Measurements from ENCODE around the gene KIRREL3.

Gene KIRREL3

GRCh38 chr11:126901783-126902182, 98.8 kb downstream of the KIRREL3 start:
- H3K79me1 ChIP-seq (ENCODE audit: low read length) = no peaks in the 10 kb centered on the region
- H3K56ac ChIP-seq (ENCODE audit: low read length) = no peak overlapping the region
- no peak overlapping the region for H3K4me2 ChIP-seq (ENCODE audit: low read length)
- no peaks in the 10 kb centered on the region for H3K4me1 ChIP-seq (ENCODE audit: control insufficient read depth, low read depth, low read length)
- no peak overlapping the region for H3K4ac ChIP-seq (ENCODE audit: low read depth, low read length)
- no peak overlapping the region for H2BK120ac ChIP-seq (ENCODE audit: low read depth, low read length)
- H2BK5ac ChIP-seq (ENCODE audit: low read length) = no peak overlapping the region
- WGBS (ENCODE audit: extremely low coverage, insufficient coverage, low lambda C conversion rate) = no CpG with 5 or more reads among the region's 3 CpGs
- no peaks in the 10 kb centered on the region for H3K79me2 ChIP-seq (ENCODE audit: control insufficient read depth, insufficient read depth, low read length)
- H3K27me3 ChIP-seq (ENCODE audit: insufficient read depth, low read length, poor library complexity) = no peaks in the 10 kb centered on the region
- H3K27ac ChIP-seq (ENCODE audit: low read depth, low read length) = no peak overlapping the region
- no peak for DNase-seq
- H4K8ac ChIP-seq (ENCODE audit: low read depth, low read length) = no peak overlapping the region
- no peak overlapping the region for H4K5ac ChIP-seq (ENCODE audit: low read length)
- no peak overlapping the region for H3K23ac ChIP-seq (ENCODE audit: low read length)
- no peak overlapping the region for H3K18ac ChIP-seq (ENCODE audit: low read length)
- no peak overlapping the region for H2AK5ac ChIP-seq (ENCODE audit: low read length)
- H3K36me3 ChIP-seq (ENCODE audit: control insufficient read depth, insufficient read depth, low read length) = no peaks in the 10 kb centered on the region
- H2BK15ac ChIP-seq (replicated peaks; ENCODE audit: low read depth) = no peak overlapping the region
- H3K4me3 ChIP-seq (ENCODE audit: low read length) = no peak overlapping the region
- no peak overlapping the region for H3K9ac ChIP-seq (ENCODE audit: low read length)

DNA sequence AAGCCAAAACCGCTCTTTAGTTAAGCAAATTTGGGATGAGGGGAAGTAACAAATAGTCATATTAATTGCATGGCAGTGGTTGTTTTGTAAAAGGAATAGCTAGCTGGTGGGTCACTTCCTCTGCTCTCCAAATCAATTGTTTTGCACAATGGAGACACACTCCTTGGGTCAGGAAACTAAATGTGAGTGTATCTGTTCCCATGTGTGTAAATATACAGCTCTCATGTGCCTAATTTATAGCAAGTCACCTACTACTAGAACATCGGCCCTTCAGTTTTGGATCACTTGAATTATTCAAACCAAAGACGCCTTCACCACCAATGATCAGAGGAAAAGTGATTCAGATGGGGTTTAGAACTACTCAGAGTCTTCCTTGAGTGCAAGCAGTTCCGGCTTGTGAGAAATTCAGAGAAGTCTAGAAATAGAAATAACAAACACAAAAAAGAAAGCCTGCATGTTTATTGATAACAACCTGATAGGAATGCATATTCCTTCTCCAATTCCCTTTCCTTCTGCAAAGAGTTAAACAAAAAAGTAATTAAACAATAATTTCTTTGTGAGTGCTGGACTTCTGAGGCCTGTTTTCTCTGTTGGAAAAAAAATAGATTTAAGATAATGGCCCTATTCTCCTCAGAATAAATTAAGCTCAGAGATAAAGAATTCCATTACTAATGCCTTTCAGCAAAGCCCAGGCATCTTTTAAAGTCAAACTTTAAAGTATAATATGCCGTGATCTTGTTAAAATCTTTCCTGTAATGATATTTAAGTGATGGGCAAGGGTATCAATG, 100.4 kb downstream of the KIRREL3 start:
- DNase-seq = no peak
- no peaks in the 10 kb centered on the region for H3K27me3 ChIP-seq (ENCODE audit: insufficient read depth, low read length, poor library complexity)
- H3K4me1 ChIP-seq (ENCODE audit: control insufficient read depth, low read depth, low read length) = no peaks in the 10 kb centered on the region
- H3K18ac ChIP-seq (ENCODE audit: low read length) = no peak overlapping the region
- no peak overlapping the region for H3K4ac ChIP-seq (ENCODE audit: low read depth, low read length)
- H2BK15ac ChIP-seq (replicated peaks; ENCODE audit: low read depth) = no peak overlapping the region
- H3K27ac ChIP-seq (ENCODE audit: low read depth, low read length) = no peak overlapping the region
- no peak overlapping the region for H3K23ac ChIP-seq (ENCODE audit: low read length)
- no peak overlapping the region for H3K4me3 ChIP-seq (ENCODE audit: low read length)
- H3K4me2 ChIP-seq (ENCODE audit: low read length) = no peak overlapping the region
- H3K36me3 ChIP-seq (ENCODE audit: control insufficient read depth, insufficient read depth, low read length) = no peaks in the 10 kb centered on the region
- no peak overlapping the region for H3K9ac ChIP-seq (ENCODE audit: low read length)
- WGBS (ENCODE audit: extremely low coverage, insufficient coverage, low lambda C conversion rate) = no CpG with 5 or more reads among the region's 5 CpGs
- no peak overlapping the region for H4K5ac ChIP-seq (ENCODE audit: low read length)
- no peaks in the 10 kb centered on the region for H3K79me1 ChIP-seq (ENCODE audit: low read length)
- no peak overlapping the region for H3K56ac ChIP-seq (ENCODE audit: low read length)
- H2BK5ac ChIP-seq (ENCODE audit: low read length) = no peak overlapping the region
- H4K8ac ChIP-seq (ENCODE audit: low read depth, low read length) = no peak overlapping the region
- H3K79me2 ChIP-seq (ENCODE audit: control insufficient read depth, insufficient read depth, low read length) = no peaks in the 10 kb centered on the region
- H2AK5ac ChIP-seq (ENCODE audit: low read length) = no peak overlapping the region
- no peak overlapping the region for H2BK120ac ChIP-seq (ENCODE audit: low read depth, low read length)

DNA sequence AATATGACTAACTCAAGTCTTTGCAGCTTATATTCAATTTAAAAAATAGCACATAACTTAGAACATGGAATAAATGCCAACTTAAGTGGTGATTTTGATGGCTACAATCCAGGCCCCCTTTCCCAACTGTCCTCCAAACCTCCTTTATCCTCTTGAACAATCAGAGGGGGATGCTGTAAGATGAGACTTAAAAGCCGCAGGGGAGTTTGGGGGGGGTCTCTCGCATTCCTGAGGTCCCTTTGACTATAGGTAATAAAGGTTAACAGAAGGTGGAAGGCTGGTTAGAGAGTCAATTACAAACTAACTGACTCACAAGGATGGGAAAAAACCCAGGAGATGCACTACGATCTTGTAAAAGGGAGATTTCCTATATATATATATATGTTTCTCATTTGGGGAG, 101.8 kb downstream of the KIRREL3 start:
- no peak overlapping the region for H4K8ac ChIP-seq (ENCODE audit: low read depth, low read length)
- H3K18ac ChIP-seq (ENCODE audit: low read length) = no peak overlapping the region
- no peak overlapping the region for H2BK120ac ChIP-seq (ENCODE audit: low read depth, low read length)
- H3K27ac ChIP-seq (ENCODE audit: low read depth, low read length) = no peak overlapping the region
- no peak overlapping the region for H3K23ac ChIP-seq (ENCODE audit: low read length)
- H3K9ac ChIP-seq (ENCODE audit: low read length) = no peak overlapping the region
- H3K36me3 ChIP-seq (ENCODE audit: control insufficient read depth, insufficient read depth, low read length) = no peaks in the 10 kb centered on the region
- H3K56ac ChIP-seq (ENCODE audit: low read length) = no peak overlapping the region
- H2AK5ac ChIP-seq (ENCODE audit: low read length) = no peak overlapping the region
- H3K4me3 ChIP-seq (ENCODE audit: low read length) = no peak overlapping the region
- no peaks in the 10 kb centered on the region for H3K4me1 ChIP-seq (ENCODE audit: control insufficient read depth, low read depth, low read length)
- no peak overlapping the region for H3K4me2 ChIP-seq (ENCODE audit: low read length)
- no peak overlapping the region for H4K5ac ChIP-seq (ENCODE audit: low read length)
- no peaks in the 10 kb centered on the region for H3K79me1 ChIP-seq (ENCODE audit: low read length)
- WGBS (ENCODE audit: extremely low coverage, insufficient coverage, low lambda C conversion rate) = no CpG with 5 or more reads among the region's 3 CpGs
- no peak overlapping the region for H3K4ac ChIP-seq (ENCODE audit: low read depth, low read length)
- no peak overlapping the region for H2BK5ac ChIP-seq (ENCODE audit: low read length)
- H3K27me3 ChIP-seq (ENCODE audit: insufficient read depth, low read length, poor library complexity) = no peaks in the 10 kb centered on the region
- H3K79me2 ChIP-seq (ENCODE audit: control insufficient read depth, insufficient read depth, low read length) = no peaks in the 10 kb centered on the region
- peak; percentile 11 for DNase-seq
- no peak overlapping the region for H2BK15ac ChIP-seq (replicated peaks; ENCODE audit: low read depth)

- no peak overlapping the region for H2BK5ac ChIP-seq (ENCODE audit: low read length)
- no peaks in the 10 kb centered on the region for H3K4me1 ChIP-seq (ENCODE audit: control insufficient read depth, low read depth, low read length)
- no peak for DNase-seq
- WGBS (ENCODE audit: extremely low coverage, insufficient coverage, low lambda C conversion rate) = no CpG with 5 or more reads among the region's 2 CpGs
- H3K4me2 ChIP-seq (ENCODE audit: low read length) = no peak overlapping the region
- no peak overlapping the region for H3K4me3 ChIP-seq (ENCODE audit: low read length)
- no peak overlapping the region for H2BK120ac ChIP-seq (ENCODE audit: low read depth, low read length)
- no peaks in the 10 kb centered on the region for H3K79me2 ChIP-seq (ENCODE audit: control insufficient read depth, insufficient read depth, low read length)
- no peak overlapping the region for H3K56ac ChIP-seq (ENCODE audit: low read length)
- H3K9ac ChIP-seq (ENCODE audit: low read length) = no peak overlapping the region
- no peak overlapping the region for H3K27ac ChIP-seq (ENCODE audit: low read depth, low read length)
- H4K8ac ChIP-seq (ENCODE audit: low read depth, low read length) = no peak overlapping the region
- no peak overlapping the region for H2BK15ac ChIP-seq (replicated peaks; ENCODE audit: low read depth)
- H3K36me3 ChIP-seq (ENCODE audit: control insufficient read depth, insufficient read depth, low read length) = no peaks in the 10 kb centered on the region
- no peaks in the 10 kb centered on the region for H3K79me1 ChIP-seq (ENCODE audit: low read length)
- no peak overlapping the region for H4K5ac ChIP-seq (ENCODE audit: low read length)
- H3K4ac ChIP-seq (ENCODE audit: low read depth, low read length) = no peak overlapping the region
- H3K18ac ChIP-seq (ENCODE audit: low read length) = no peak overlapping the region
- H3K27me3 ChIP-seq (ENCODE audit: insufficient read depth, low read length, poor library complexity) = no peaks in the 10 kb centered on the region
- no peak overlapping the region for H3K23ac ChIP-seq (ENCODE audit: low read length)
- H2AK5ac ChIP-seq (ENCODE audit: low read length) = no peak overlapping the region
Measured at GRCh38 chr11:126897430-126897829, 103.1 kb downstream of the KIRREL3 start.

DNA sequence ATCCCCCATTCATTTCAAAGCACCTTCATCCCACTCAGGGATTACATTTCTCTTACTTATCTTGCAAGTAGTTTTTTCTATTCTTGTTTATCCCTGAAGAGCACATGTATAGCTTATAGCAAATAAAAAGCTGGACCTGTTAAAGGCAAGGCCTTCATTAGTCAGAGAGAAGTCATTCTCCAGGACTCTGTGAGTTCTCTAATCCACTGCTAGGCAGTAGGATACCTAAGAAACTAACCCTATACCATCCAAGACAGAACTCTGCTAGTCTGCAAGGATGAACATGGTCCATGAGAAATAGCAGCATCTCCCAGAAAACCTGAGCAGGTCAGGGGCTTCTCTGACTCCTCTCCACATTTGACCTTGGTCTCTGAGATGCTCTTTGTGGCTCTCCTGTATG, 104.5 kb downstream of the KIRREL3 start:
- Histone ChIP-seq H3K4ac (ENCODE audit: low read depth, low read length) (no peak overlapping the region), H3K4me3 (ENCODE audit: low read length) (no peak overlapping the region), H3K23ac (ENCODE audit: low read length) (no peak overlapping the region), H2BK5ac (ENCODE audit: low read length) (no peak overlapping the region), H3K36me3 (ENCODE audit: control insufficient read depth, insufficient read depth, low read length) (no peaks in the 10 kb centered on the region), H2BK120ac (ENCODE audit: low read depth, low read length) (no peak overlapping the region), H4K5ac (ENCODE audit: low read length) (no peak overlapping the region), H3K4me1 (ENCODE audit: control insufficient read depth, low read depth, low read length) (no peaks in the 10 kb centered on the region), H2AK5ac (ENCODE audit: low read length) (no peak overlapping the region), H4K8ac (ENCODE audit: low read depth, low read length) (no peak overlapping the region), H3K79me1 (ENCODE audit: low read length) (no peaks in the 10 kb centered on the region), H3K27me3 (ENCODE audit: insufficient read depth, low read length, poor library complexity) (no peaks in the 10 kb centered on the region), H3K56ac (ENCODE audit: low read length) (no peak overlapping the region), H3K18ac (ENCODE audit: low read length) (no peak overlapping the region), H3K27ac (ENCODE audit: low read depth, low read length) (no peak overlapping the region), H3K79me2 (ENCODE audit: control insufficient read depth, insufficient read depth, low read length) (no peaks in the 10 kb centered on the region), H3K9ac (ENCODE audit: low read length) (no peak overlapping the region), H2BK15ac (replicated peaks; ENCODE audit: low read depth) (no peak overlapping the region), H3K4me2 (ENCODE audit: low read length) (no peak overlapping the region)
- no peak for DNase-seq

- no peak overlapping the region for H3K4me2 ChIP-seq (ENCODE audit: low read length)
- no peaks in the 10 kb centered on the region for H3K36me3 ChIP-seq (ENCODE audit: control insufficient read depth, insufficient read depth, low read length)
- no peak overlapping the region for H3K4me3 ChIP-seq (ENCODE audit: low read length)
- no peaks in the 10 kb centered on the region for H3K4me1 ChIP-seq (ENCODE audit: control insufficient read depth, low read depth, low read length)
- H2BK120ac ChIP-seq (ENCODE audit: low read depth, low read length) = no peak overlapping the region
- H3K27ac ChIP-seq (ENCODE audit: low read depth, low read length) = no peak overlapping the region
- no peak overlapping the region for H3K23ac ChIP-seq (ENCODE audit: low read length)
- H2BK15ac ChIP-seq (replicated peaks; ENCODE audit: low read depth) = no peak overlapping the region
- DNase-seq = no peak
- no peaks in the 10 kb centered on the region for H3K79me1 ChIP-seq (ENCODE audit: low read length)
- no peak overlapping the region for H4K8ac ChIP-seq (ENCODE audit: low read depth, low read length)
- no peak overlapping the region for H3K18ac ChIP-seq (ENCODE audit: low read length)
- H3K56ac ChIP-seq (ENCODE audit: low read length) = no peak overlapping the region
- H3K79me2 ChIP-seq (ENCODE audit: control insufficient read depth, insufficient read depth, low read length) = no peaks in the 10 kb centered on the region
- H2BK5ac ChIP-seq (ENCODE audit: low read length) = no peak overlapping the region
- H3K9ac ChIP-seq (ENCODE audit: low read length) = no peak overlapping the region
- H4K5ac ChIP-seq (ENCODE audit: low read length) = no peak overlapping the region
- no peak overlapping the region for H3K4ac ChIP-seq (ENCODE audit: low read depth, low read length)
- H3K27me3 ChIP-seq (ENCODE audit: insufficient read depth, low read length, poor library complexity) = no peaks in the 10 kb centered on the region
- whole genome bisulfite sequencing (ENCODE audit: extremely low coverage, insufficient coverage, low lambda C conversion rate) = no CpG with 5 or more reads among the region's 5 CpGs
- no peak overlapping the region for H2AK5ac ChIP-seq (ENCODE audit: low read length)
Measured at GRCh38 chr11:126893796-126894195, 106.8 kb downstream of the KIRREL3 start.
